ENCODE measurements around the gene ZNF709.
"Not testable (repeated sequence)": the region's sequence is repeated elsewhere in the genome, so short reads cannot be mapped to it uniquely, and the experiment has no call there.

ZNF709 gene

DNA sequence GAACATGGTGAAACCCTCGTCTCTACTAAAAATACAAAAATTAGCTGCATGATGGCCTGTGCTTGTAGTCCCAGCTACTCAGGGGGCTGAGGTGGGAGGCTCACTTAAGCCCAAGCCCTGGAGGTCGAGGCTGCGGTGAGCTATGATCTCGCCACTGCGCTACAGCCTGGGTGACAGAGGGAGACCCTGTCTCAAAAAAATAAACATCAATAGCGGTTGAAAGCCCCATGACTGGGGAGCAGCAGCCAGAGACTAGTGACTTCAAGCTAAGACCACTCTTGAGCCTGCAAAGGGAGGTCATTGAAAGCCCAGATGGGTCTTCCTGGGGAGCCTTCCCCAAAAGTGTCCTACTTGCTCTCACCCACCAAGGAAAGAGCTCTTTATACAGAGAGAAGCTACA lies 11.9 kb upstream of the ZNF709 start:
- DNase-seq (ENCODE audit: low spot score), result peak; percentile 63
- TF ChIP-seq CTCF (IDR thresholded peaks at IDR 0.05), result no peak
- Histone ChIP-seq H3K27ac (peak overlapping the region in 1 of 2 donors; percentile 20), H3K4me3 (no peak overlapping the region)

- peak; percentile 97 for DNase-seq (ENCODE audit: low spot score)
- H3K27ac ChIP-seq, result peak overlapping the region; percentile 87 to 94
- no peak for TF ChIP-seq CTCF (IDR thresholded peaks at IDR 0.05)
- H3K4me3 ChIP-seq, result peak overlapping the region; percentile 77
These were observed 10.6 kb upstream of the ZNF709 start for GRCh38 chr19:12495002-12495802.

- TF ChIP-seq CTCF (IDR thresholded peaks at IDR 0.05), result no peak
- Histone ChIP-seq H3K4me3 (peak overlapping the region; percentile 77), H3K27ac (peak overlapping the region in 1 of 2 donors; percentile 87)
- no peak for DNase-seq (ENCODE audit: low spot score)
These were observed 9.7 kb upstream of the ZNF709 start for GRCh38 chr19:12494260-12494860.

DNA sequence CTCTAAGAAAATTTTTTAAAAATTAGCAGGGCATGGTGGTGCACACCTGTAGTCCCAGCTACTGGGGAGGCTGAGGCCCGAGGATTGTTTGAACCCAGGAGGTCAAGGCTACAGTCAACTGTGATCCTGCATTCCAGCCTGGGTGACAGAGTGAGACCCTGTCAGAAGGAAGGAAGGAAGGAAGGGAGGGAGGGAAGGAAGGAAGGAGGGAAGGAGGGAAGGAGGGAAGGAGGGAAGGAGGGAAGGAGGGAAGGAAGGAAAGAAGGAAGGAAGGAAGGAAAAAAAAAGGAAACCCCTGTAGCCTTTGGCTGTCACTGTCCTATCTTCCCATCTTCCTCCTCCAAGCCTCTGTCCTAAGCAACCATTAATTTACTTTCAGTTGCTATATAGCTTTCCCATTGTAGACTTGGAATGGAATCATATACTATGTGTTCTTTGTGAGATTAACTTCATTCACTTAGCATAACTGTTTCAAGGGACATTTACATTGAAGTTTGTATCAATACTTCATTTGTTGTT lies 1.7 kb upstream of the ZNF709 start:
- not testable (repeated sequence) for DNase-seq (ENCODE audit: low spot score); H3K27ac ChIP-seq; H3K4me3 ChIP-seq

- TF ChIP-seq CTCF (IDR thresholded peaks at IDR 0.05), result no peak
- H3K4me3 ChIP-seq, result no peak overlapping the region
- no peak overlapping the region for H3K27ac ChIP-seq
- no peak for DNase-seq (ENCODE audit: low spot score)
These were observed 955 bp upstream of the ZNF709 start for GRCh38 chr19:12485571-12485970.

GRCh38 chr19:12485052-12485416 lies 418 bp upstream of the ZNF709 start:
- Histone ChIP-seq H3K27ac (peak overlapping the region; percentile 86 to 89), H3K4me3 (peak overlapping the region; percentile 90)
- TF ChIP-seq CTCF (IDR thresholded peaks at IDR 0.05), result no peak
- no peak for DNase-seq (ENCODE audit: low spot score)

DNA sequence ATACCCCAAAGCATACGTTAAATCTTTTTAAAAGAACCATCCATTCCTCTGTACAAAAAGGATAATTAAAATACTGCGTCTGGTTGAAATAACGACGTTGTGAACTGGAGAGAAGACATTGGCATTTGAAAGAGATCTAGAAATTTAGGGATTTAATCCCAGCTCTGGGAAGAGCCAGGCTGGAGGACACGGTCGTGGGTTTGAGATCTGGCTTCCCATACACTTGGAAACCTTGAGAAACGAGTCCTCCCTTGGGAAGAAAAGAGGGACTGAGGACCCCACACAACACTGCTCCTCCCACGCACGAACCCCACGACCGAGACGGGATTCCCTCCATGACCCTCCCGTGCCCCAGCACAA lies 625 bp downstream of the ZNF709 start:
- H3K27ac ChIP-seq, result peak overlapping the region; percentile 86 to 89

More for the DNA sequence above, 625 bp downstream of the ZNF709 start:
- TF ChIP-seq CTCF (IDR thresholded peaks at IDR 0.05), result no peak
- no peak for DNase-seq (ENCODE audit: low spot score)
- H3K4me3 ChIP-seq, result peak overlapping the region; percentile 90
